Measurements from ENCODE around the gene CLCC1. TPM values are rescaled to one million over a fixed set of nuclear protein-coding genes. Genes with fewer than 3 reads are reported as not detected.

Gene CLCC1
- polyA plus RNA-seq, 3 donors = 34.5 to 39.3 (median 36.5) TPM

GRCh38 chr1:108925920-108926319 lies 37.4 kb downstream of the CLCC1 start:
- DNase-seq (ENCODE audit: low read depth in 3 of 3, low spot score in 2 of 3) = no peak

GRCh38 chr1:108916788-108917187 lies 46.5 kb downstream of the CLCC1 start:
- no peak for DNase-seq (ENCODE audit: low read depth in 3 of 3, low spot score in 2 of 3)

Other genes with a start within 250 kb of the CLCC1 start
- gene STXBP3, start 216.8 kb downstream of the CLCC1 start, polyA plus RNA-seq (ENCODE audit: insufficient read length in 3 of 3) = 10 to 100 TPM; 66.9 to 68.4 (median 67.6) TPM
- not detected for gene AKNAD1, start 106.4 kb downstream of the CLCC1 start, polyA plus RNA-seq (ENCODE audit: insufficient read length in 3 of 3)
- 10 to 100 TPM; 17.5 to 20.7 (median 17.9) TPM for gene GPSM2, start 86.5 kb downstream of the CLCC1 start, polyA plus RNA-seq (ENCODE audit: insufficient read length in 3 of 3)
- gene WDR47, start 78.6 kb upstream of the CLCC1 start, polyA plus RNA-seq (ENCODE audit: insufficient read length in 3 of 3) = 10 to 100 TPM; 14.4 to 15.6 (median 14.9) TPM
- gene TAF13, start 112.5 kb upstream of the CLCC1 start, polyA plus RNA-seq (ENCODE audit: insufficient read length in 3 of 3) = 10 to 100 TPM; 44.6 to 58.3 (median 47.9) TPM
- 10 to 100 TPM; 41.6 to 42.5 (median 42.1) TPM for gene TMEM167B, start 127.3 kb upstream of the CLCC1 start, polyA plus RNA-seq (ENCODE audit: insufficient read length in 3 of 3)
- 1 to 10 TPM; 1.7 to 2.2 (median 1.8) TPM for gene ELAPOR1, start 150.6 kb upstream of the CLCC1 start, polyA plus RNA-seq (ENCODE audit: insufficient read length in 3 of 3)

Data from right renal cortex interstitium (tissue), 3 donors.